Fibroblast of lung (primary cell): ENCODE data around the gene TREH. TPM values are rescaled to one million over a fixed set of nuclear protein-coding genes. Genes with fewer than 3 reads are reported as not detected.

Experiments used
- DNase-seq, 2 donors: peaks; one replicate each; pipeline versions ENCODE4 v3.0.0 to v3.0.0-alpha.2; 2010; ENCODE audit warnings: low read depth in 2 of 2
- H2AFZ ChIP-seq: 2 replicates; pipeline ENCODE4 v1.5.1; 2012; ENCODE audit warnings: low read length, control low read depth, inconsistent platforms
- H3K27ac ChIP-seq: 2 replicates; pipeline ENCODE4 v1.5.1; 2011; ENCODE audit warnings: low read length, control low read depth; ENCODE audit not compliant: insufficient read depth
- H3K27me3 ChIP-seq: 2 replicates; pipeline ENCODE4 v1.5.1; 2011; ENCODE audit warnings: mild to moderate bottlenecking, low read length; ENCODE audit not compliant: control insufficient read depth, insufficient read depth
- H3K36me3 ChIP-seq: 2 replicates; pipeline ENCODE4 v1.5.1; 2011; ENCODE audit warnings: low read length; ENCODE audit not compliant: control insufficient read depth, insufficient read depth
- H3K4me1 ChIP-seq: 2 replicates; pipeline ENCODE4 v1.5.1; 2011; ENCODE audit warnings: low read length; ENCODE audit not compliant: control insufficient read depth, insufficient read depth; ENCODE audit errors: extremely low read depth
- H3K4me2 ChIP-seq: 2 replicates; pipeline ENCODE4 v1.5.1; 2011; ENCODE audit warnings: low read length, control low read depth; ENCODE audit not compliant: insufficient read depth; ENCODE audit errors: extremely low read depth
- H3K4me3 ChIP-seq, 4 experiments: fragments of 200-600 bp in 1 of 4; sonication (generic) in 1 of 4; replicated peaks in 1 of 4; 2 replicates each; pipeline ENCODE4 v1.5.1; 2011 to 2016; ENCODE audit warnings: low read length in 4 of 4, low read depth in 3 of 4, mild to moderate bottlenecking in 3 of 4, control low read depth in 2 of 4, inconsistent platforms in 1 of 4, mixed read lengths in 1 of 4; ENCODE audit not compliant: insufficient read depth in 1 of 4; ENCODE audit errors: control extremely low read depth in 1 of 4
- H3K79me2 ChIP-seq: 2 replicates; pipeline ENCODE4 v1.5.1; 2012; ENCODE audit warnings: mild to moderate bottlenecking, low read length, inconsistent platforms; ENCODE audit not compliant: control insufficient read depth, insufficient read depth
- H3K9ac ChIP-seq: 2 replicates; pipeline ENCODE4 v1.5.1; 2011; ENCODE audit warnings: mild to moderate bottlenecking, low read length, control low read depth; ENCODE audit not compliant: insufficient read depth
- H3K9me3 ChIP-seq: 2 replicates; pipeline ENCODE4 v1.5.1; 2012; ENCODE audit warnings: low read depth, low read length; ENCODE audit not compliant: control insufficient read depth, insufficient read depth
- H4K20me1 ChIP-seq: 2 replicates; pipeline ENCODE4 v1.5.1; 2011; ENCODE audit warnings: low read length; ENCODE audit not compliant: control insufficient read depth, insufficient read depth; ENCODE audit errors: extremely low read depth
- EZH2 ChIP-seq: IDR thresholded peaks from 2 replicates; pipeline ENCODE4 v1.5.1; 2012; ENCODE audit warnings: low read length, control low read depth, mild to moderate bottlenecking; ENCODE audit errors: missing control alignments
- polyA plus RNA-seq, 2 donors: library from polyadenylated mRNA; depleted of rRNA in 1 of 2; stranded (reverse) in 1 of 2; unstranded in 1 of 2; fragments of >200 nt; gene quantifications; 2 replicates each; pipeline ENCODE4 v1.2.1, GENCODE V29; 2011 to 2012; ENCODE audit warnings: missing spikeins in 1 of 2
- total RNA-seq: library from RNA; depleted of rRNA; stranded (reverse); fragments of >200 nt; gene quantifications from 2 replicates; pipeline ENCODE4 v1.2.1, GENCODE V29; 2014
- TF ChIP-seq, protein P1 (sequence below), 2 donors: IDR thresholded peaks in 1 of 2; conservative IDR thresholded peaks in 1 of 2; 1 replicate in 1 of 2; 2 replicates in 1 of 2; pipeline ENCODE4 v1.5.1; 2011 to 2012; ENCODE audit warnings: low read length in 2 of 2, control low read depth in 1 of 2, inconsistent platforms in 1 of 2, low read depth in 1 of 2, mild to moderate bottlenecking in 1 of 2

The TREH gene
- total and polyA plus RNA-seq, 2 donors (not counting 1 experiment from before 2014, with no cell fraction given) = not detected

DNA sequence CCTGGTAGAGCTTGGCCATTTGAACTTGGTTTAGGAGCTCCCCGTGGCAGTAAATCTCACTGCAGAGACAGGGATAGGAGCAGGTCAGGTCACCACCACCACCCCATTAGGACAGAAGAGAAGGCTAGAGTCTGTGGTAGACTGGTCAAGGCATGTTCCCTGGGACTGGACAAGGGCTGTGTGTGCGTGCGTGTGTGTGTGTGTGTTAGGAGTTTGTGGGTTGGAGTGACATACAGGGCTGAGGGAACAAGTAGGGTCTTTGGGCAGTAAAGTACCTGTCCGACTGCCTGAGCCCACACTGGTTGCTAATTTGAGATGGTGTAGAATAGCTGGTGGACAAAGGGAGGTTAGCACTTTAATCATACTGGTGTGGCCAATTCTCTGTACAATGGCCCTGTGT, 16.1 kb downstream of the TREH start:
- Histone ChIP-seq H3K4me3 (no peak overlapping the region), H3K4me2 (no peak overlapping the region), H4K20me1 (no peaks in the 10 kb centered on the region), H3K9me3 (no peaks in the 10 kb centered on the region), H3K27ac (no peak overlapping the region), H3K36me3 (peaks cover 4% of the 10 kb centered on the region), H2AFZ (no peak overlapping the region), H3K4me1 (no peaks in the 10 kb centered on the region), H3K9ac (no peak overlapping the region), H3K79me2 (no peaks in the 10 kb centered on the region), H3K27me3 (no peaks in the 10 kb centered on the region)
- DNase-seq = no peak
- no peak for TF ChIP-seq EZH2
- TF ChIP-seq, protein P1, sequence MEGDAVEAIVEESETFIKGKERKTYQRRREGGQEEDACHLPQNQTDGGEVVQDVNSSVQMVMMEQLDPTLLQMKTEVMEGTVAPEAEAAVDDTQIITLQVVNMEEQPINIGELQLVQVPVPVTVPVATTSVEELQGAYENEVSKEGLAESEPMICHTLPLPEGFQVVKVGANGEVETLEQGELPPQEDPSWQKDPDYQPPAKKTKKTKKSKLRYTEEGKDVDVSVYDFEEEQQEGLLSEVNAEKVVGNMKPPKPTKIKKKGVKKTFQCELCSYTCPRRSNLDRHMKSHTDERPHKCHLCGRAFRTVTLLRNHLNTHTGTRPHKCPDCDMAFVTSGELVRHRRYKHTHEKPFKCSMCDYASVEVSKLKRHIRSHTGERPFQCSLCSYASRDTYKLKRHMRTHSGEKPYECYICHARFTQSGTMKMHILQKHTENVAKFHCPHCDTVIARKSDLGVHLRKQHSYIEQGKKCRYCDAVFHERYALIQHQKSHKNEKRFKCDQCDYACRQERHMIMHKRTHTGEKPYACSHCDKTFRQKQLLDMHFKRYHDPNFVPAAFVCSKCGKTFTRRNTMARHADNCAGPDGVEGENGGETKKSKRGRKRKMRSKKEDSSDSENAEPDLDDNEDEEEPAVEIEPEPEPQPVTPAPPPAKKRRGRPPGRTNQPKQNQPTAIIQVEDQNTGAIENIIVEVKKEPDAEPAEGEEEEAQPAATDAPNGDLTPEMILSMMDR (conservative IDR thresholded peaks at IDR 0.05 in 1 of 2, IDR thresholded peaks at IDR 0.05 in 1 of 2; ENCODE audit: low read depth in 1 of 2, low read length in 2 of 2) = no peak

DNA sequence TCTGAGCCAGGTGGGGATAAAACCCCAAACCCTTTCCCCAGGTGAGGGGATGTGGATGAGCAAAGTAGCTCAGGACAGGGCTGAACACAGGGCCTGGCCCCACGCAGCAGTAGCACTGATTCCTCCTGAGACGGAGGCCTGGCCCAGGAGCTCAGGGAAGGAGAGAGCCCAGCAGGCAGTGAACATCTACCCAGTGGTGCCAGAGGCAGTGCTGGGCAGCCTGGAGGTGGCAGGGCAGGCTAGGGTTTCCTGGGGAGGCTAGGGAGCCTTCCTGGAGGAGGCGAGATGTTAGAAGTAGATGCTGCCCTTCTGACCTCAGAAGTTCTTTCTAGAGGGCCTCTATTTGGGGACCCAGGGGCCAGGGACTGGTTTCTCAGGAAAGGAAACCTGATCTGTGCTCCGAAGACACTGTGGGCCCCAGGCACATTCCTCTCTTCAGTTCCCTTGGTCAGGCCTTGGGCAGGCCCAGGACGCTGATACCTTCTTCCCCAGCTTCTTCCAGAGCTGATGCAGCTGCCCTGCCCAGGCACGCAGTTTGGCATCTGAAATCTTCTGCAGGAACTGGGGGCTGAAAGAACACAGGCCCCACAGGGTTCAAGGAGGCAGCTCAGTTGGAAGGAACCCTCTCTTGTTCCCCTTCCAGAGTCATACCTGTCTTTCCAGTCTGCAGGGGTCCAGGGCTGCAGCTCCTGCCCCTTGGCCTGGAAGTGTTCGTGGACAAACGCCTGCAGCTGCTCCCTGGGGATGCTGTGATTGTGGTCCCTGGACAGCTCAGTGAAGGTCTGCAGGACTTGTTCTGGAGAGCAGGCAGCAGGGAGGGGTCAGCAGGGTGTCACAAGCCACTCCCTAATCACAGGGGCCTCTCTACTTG, 16.8 kb downstream of the TREH start:
- peaks cover 7% of the 10 kb centered on the region for H3K36me3 ChIP-seq

More for the DNA sequence above, 16.8 kb downstream of the TREH start:
- no peak overlapping the region for H2AFZ ChIP-seq
- no peaks in the 10 kb centered on the region for H4K20me1 ChIP-seq
- no peak overlapping the region for H3K4me2 ChIP-seq
- no peaks in the 10 kb centered on the region for H3K79me2 ChIP-seq
- no peaks in the 10 kb centered on the region for H3K9me3 ChIP-seq
- no peak overlapping the region for H3K27ac ChIP-seq
- H3K4me3 ChIP-seq = no peak overlapping the region
- DNase-seq = no peak
- no peak overlapping the region for H3K9ac ChIP-seq
- TF ChIP-seq, protein P1 (conservative IDR thresholded peaks at IDR 0.05 in 1 of 2, IDR thresholded peaks at IDR 0.05 in 1 of 2; ENCODE audit: low read depth in 1 of 2, low read length in 2 of 2) = no peak
- TF ChIP-seq EZH2 = no peak
- H3K27me3 ChIP-seq = no peaks in the 10 kb centered on the region
- H3K4me1 ChIP-seq = no peaks in the 10 kb centered on the region
